H1 (cell line): ENCODE data around the gene MYO5B. TPM values are rescaled to one million over a fixed set of nuclear protein-coding genes. Genes with fewer than 3 reads are reported as not detected.

ENCODE experiments used
- CTBP2 ChIP-seq: IDR thresholded peaks from 2 replicates; pipeline ENCODE4 v1.7.0; 2011; ENCODE audit warnings: borderline replicate concordance, mild to moderate bottlenecking, moderate library complexity, mixed read lengths, low read length; ENCODE audit not compliant: insufficient read depth, insufficient read length
- EGR1 ChIP-seq: IDR thresholded peaks from 2 replicates; pipeline ENCODE4 v1.6.1; 2011; ENCODE audit warnings: low read depth, low read length, borderline replicate concordance
- GTF2F1 ChIP-seq: IDR thresholded peaks from 2 replicates; pipeline ENCODE4 v1.6.1; 2012; ENCODE audit warnings: low read depth, low read length, improper control_type of control experiment, borderline replicate concordance
- KDM4A ChIP-seq: IDR thresholded peaks from one replicate; pipeline ENCODE4 v1.7.1; 2012; ENCODE audit warnings: low read depth, mild to moderate bottlenecking, moderate library complexity, low read length, inconsistent platforms; ENCODE audit not compliant: severe bottlenecking
- POLR2AphosphoS5 ChIP-seq: IDR thresholded peaks from 2 replicates; pipeline ENCODE4 v1.6.1; 2011; ENCODE audit warnings: low read depth, low read length
- TAF7 ChIP-seq: optimal IDR thresholded peaks from 2 replicates; pipeline ENCODE3; 2011; ENCODE audit warnings: low read depth, mild to moderate bottlenecking, inconsistent platforms, low read length, moderate library complexity, borderline replicate concordance
- polyA plus RNA-seq, 7 experiments: library from polyadenylated mRNA; depleted of rRNA in 3 of 7; stranded (reverse) in 5 of 7; unstranded in 2 of 7; fragments of >200 nt in 5 of 7; fragments of 200-250 nt in 2 of 7; gene quantifications; 1 replicate in 5 of 7; 2 replicates in 1 of 7; 4 replicates in 1 of 7; pipeline versions ENCODE4 v1.2.1 to v1.2.3, GENCODE V29; 2011 to 2013; ENCODE audit warnings: missing spikeins in 2 of 7, mixed read lengths in 2 of 7
- total RNA-seq: library from RNA; stranded (reverse); fragmentation: NEBNext Ultra II Directional; extraction: Animal tissue kit (Norgen Biotek cat#: 25700); gene quantifications from 2 replicates; pipeline ENCODE4 v1.2.1, GENCODE V29; 2021
- TF ChIP-seq, protein P1 (sequence below): fragments of 300-600 bp; sonication (generic); IDR thresholded peaks from 2 replicates; pipeline ENCODE4 v1.7.1; 2012; ENCODE audit warnings: low read length, moderate library complexity, mild to moderate bottlenecking, inconsistent platforms; ENCODE audit not compliant: insufficient replicate concordance

MYO5B gene
- total and polyA plus RNA-seq, 2 of the 8 experiments (the other 6 are each of a cell fraction or from before 2014, with no cell fraction given): 6.4 to 7.7 TPM

DNA sequence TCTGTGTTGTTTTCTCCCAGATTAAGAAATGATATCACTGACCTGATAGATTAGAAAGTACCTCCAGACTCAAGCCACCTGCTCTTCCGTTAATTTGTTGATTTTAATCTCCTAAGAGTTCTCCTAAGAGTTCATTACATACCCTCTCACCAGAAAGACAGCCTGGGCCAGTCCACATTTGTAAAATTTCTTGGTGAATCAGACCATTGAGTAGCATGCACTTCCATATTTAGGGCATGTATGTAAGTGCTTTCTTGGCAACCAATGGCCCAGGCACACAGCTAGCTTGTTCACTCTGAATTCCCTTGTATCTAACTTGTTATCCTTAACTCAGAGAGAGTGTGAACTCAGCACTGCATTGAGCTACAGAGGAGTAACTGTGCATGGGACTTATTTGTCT lies 223.5 kb downstream of the MYO5B start (continued):
- TF ChIP-seq, protein P1, sequence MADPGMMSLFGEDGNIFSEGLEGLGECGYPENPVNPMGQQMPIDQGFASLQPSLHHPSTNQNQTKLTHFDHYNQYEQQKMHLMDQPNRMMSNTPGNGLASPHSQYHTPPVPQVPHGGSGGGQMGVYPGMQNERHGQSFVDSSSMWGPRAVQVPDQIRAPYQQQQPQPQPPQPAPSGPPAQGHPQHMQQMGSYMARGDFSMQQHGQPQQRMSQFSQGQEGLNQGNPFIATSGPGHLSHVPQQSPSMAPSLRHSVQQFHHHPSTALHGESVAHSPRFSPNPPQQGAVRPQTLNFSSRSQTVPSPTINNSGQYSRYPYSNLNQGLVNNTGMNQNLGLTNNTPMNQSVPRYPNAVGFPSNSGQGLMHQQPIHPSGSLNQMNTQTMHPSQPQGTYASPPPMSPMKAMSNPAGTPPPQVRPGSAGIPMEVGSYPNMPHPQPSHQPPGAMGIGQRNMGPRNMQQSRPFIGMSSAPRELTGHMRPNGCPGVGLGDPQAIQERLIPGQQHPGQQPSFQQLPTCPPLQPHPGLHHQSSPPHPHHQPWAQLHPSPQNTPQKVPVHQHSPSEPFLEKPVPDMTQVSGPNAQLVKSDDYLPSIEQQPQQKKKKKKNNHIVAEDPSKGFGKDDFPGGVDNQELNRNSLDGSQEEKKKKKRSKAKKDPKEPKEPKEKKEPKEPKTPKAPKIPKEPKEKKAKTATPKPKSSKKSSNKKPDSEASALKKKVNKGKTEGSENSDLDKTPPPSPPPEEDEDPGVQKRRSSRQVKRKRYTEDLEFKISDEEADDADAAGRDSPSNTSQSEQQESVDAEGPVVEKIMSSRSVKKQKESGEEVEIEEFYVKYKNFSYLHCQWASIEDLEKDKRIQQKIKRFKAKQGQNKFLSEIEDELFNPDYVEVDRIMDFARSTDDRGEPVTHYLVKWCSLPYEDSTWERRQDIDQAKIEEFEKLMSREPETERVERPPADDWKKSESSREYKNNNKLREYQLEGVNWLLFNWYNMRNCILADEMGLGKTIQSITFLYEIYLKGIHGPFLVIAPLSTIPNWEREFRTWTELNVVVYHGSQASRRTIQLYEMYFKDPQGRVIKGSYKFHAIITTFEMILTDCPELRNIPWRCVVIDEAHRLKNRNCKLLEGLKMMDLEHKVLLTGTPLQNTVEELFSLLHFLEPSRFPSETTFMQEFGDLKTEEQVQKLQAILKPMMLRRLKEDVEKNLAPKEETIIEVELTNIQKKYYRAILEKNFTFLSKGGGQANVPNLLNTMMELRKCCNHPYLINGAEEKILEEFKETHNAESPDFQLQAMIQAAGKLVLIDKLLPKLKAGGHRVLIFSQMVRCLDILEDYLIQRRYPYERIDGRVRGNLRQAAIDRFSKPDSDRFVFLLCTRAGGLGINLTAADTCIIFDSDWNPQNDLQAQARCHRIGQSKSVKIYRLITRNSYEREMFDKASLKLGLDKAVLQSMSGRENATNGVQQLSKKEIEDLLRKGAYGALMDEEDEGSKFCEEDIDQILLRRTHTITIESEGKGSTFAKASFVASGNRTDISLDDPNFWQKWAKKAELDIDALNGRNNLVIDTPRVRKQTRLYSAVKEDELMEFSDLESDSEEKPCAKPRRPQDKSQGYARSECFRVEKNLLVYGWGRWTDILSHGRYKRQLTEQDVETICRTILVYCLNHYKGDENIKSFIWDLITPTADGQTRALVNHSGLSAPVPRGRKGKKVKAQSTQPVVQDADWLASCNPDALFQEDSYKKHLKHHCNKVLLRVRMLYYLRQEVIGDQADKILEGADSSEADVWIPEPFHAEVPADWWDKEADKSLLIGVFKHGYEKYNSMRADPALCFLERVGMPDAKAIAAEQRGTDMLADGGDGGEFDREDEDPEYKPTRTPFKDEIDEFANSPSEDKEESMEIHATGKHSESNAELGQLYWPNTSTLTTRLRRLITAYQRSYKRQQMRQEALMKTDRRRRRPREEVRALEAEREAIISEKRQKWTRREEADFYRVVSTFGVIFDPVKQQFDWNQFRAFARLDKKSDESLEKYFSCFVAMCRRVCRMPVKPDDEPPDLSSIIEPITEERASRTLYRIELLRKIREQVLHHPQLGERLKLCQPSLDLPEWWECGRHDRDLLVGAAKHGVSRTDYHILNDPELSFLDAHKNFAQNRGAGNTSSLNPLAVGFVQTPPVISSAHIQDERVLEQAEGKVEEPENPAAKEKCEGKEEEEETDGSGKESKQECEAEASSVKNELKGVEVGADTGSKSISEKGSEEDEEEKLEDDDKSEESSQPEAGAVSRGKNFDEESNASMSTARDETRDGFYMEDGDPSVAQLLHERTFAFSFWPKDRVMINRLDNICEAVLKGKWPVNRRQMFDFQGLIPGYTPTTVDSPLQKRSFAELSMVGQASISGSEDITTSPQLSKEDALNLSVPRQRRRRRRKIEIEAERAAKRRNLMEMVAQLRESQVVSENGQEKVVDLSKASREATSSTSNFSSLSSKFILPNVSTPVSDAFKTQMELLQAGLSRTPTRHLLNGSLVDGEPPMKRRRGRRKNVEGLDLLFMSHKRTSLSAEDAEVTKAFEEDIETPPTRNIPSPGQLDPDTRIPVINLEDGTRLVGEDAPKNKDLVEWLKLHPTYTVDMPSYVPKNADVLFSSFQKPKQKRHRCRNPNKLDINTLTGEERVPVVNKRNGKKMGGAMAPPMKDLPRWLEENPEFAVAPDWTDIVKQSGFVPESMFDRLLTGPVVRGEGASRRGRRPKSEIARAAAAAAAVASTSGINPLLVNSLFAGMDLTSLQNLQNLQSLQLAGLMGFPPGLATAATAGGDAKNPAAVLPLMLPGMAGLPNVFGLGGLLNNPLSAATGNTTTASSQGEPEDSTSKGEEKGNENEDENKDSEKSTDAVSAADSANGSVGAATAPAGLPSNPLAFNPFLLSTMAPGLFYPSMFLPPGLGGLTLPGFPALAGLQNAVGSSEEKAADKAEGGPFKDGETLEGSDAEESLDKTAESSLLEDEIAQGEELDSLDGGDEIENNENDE: no peak
- TF ChIP-seq CTBP2: no peak
- TF ChIP-seq KDM4A: no peak
- TF ChIP-seq POLR2AphosphoS5: no peak
- no peak for TF ChIP-seq EGR1
- TF ChIP-seq TAF7: no peak
- no peak for TF ChIP-seq GTF2F1
